ENCODE results near the gene ZBTB4. TPM values are rescaled to one million over a fixed set of nuclear protein-coding genes. Genes with fewer than 3 reads are reported as not detected.
A peak's percentile ranks its signal among the peaks of the same experiment; 100 is the strongest.

ZBTB4 gene
- total RNA-seq, 1 experiment from 2014 or later = 15.5 TPM

DNA sequence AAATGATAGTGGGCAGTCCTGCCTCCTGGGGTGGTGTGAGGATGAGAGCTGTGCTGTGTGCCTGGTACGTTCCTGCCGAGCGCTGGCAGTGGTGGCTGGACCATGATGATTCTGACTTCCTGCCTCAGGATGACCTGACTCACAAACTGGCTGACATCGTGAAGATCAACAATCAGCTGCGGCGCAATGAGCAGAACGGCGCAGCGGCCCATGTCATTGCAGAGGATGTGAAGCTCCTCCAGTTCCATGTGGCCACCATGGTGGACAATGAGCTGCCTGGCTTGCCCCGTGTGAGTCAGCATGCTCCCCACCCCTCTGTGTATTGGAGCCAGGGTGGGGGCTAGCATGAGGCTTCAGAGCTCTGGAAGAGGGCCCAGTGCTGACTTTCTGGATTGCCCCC is 17.8 kb upstream of the ZBTB4 start:
- TF ChIP-seq CTCF (IDR thresholded peaks at IDR 0.05; ENCODE audit: insufficient read depth in 1 of 2, low read depth in 1 of 2, low read length in 1 of 2, severe bottlenecking in 1 of 2, unreplicated experiment in 1 of 2) = no peak
- no peak for DNase-seq
- Mint-ChIP-seq H3K9me3 (ENCODE audit: unreplicated experiment) (no peaks in the 10 kb centered on the region), H3K36me3 (ENCODE audit: insufficient read depth, unreplicated experiment) (peaks cover 67% of the 10 kb centered on the region), H3K27ac (ENCODE audit: unreplicated experiment) (peak overlapping the region; percentile 50), H3K4me3 (ENCODE audit: unreplicated experiment) (no peak overlapping the region), H3K27me3 (ENCODE audit: insufficient read depth, unreplicated experiment) (no peaks in the 10 kb centered on the region), H3K4me1 (ENCODE audit: low read depth, unreplicated experiment) (no peaks in the 10 kb centered on the region)
- no peak overlapping the region for H3K4me3 ChIP-seq (ENCODE audit: low read depth, low read length)
- no peaks in the 10 kb centered on the region for H3K27me3 ChIP-seq (replicated peaks; ENCODE audit: control insufficient read depth, insufficient read depth, low read length)
- ChIA-PET POLR2A (no interaction called here), CTCF (no interaction called here)
- no peaks in the 10 kb centered on the region for H3K9me3 ChIP-seq
- H3K36me3 ChIP-seq (ENCODE audit: control insufficient read depth, insufficient read depth, low read length) = no peaks in the 10 kb centered on the region; the same call in none of the 2 replicates
- H3K4me1 ChIP-seq = no peaks in the 10 kb centered on the region
- BruUV-seq (replicated peaks) = no TSS peak
- intact Hi-C loops (cut with micrococcal nuclease; ENCODE audit: unreplicated experiment) = no loop called here

DNA sequence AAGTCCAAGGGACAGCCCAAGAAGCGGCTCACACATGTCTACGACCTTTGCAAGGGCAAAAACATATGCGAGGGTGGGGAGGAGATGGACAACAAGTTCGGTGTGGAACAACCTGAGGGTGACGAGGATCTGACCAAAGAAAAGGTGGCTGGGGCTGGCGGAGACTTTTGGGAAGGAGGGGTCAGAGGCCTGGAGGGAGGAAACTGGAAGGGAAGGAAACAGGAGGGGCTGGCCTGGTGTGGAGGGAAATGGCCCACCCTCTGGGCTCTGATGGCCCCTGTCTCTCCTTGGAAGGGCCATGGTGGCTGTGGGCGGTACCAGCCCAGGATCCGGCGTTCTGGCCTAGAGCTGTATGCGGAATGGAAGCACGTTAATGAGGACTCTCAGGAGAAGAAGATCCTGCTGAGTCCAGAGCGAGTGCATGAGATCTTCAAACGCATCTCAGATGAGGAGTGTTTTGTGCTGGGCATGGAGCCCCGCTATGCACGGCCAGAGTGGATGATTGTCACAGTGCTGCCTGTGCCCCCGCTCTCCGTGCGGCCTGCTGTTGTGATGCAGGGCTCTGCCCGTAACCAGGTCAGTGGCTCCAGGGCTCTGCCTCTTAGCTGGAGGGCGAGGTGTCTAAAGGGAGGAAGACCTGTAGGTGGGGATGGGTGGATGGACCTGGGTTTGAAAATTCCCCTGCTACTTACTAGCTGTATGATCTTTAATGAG is 17.2 kb upstream of the ZBTB4 start:
- intact Hi-C loops (cut with micrococcal nuclease; ENCODE audit: unreplicated experiment) = no loop called here
- Histone ChIP-seq H3K9me3 (no peaks in the 10 kb centered on the region), H3K36me3 (ENCODE audit: control insufficient read depth, insufficient read depth, low read length) (no peaks in the 10 kb centered on the region; the same call in 1 of the 2 replicates), H3K4me1 (no peaks in the 10 kb centered on the region), H3K27me3 (replicated peaks; ENCODE audit: control insufficient read depth, insufficient read depth, low read length) (no peaks in the 10 kb centered on the region), H3K4me3 (ENCODE audit: low read depth, low read length) (no peak overlapping the region)
- Mint-ChIP-seq H3K4me3 (ENCODE audit: unreplicated experiment) (no peak overlapping the region), H3K27ac (ENCODE audit: unreplicated experiment) (peak overlapping the region; percentile 50), H3K36me3 (ENCODE audit: insufficient read depth, unreplicated experiment) (peaks cover 71% of the 10 kb centered on the region), H3K27me3 (ENCODE audit: insufficient read depth, unreplicated experiment) (no peaks in the 10 kb centered on the region), H3K4me1 (ENCODE audit: low read depth, unreplicated experiment) (peaks cover 4% of the 10 kb centered on the region), H3K9me3 (ENCODE audit: unreplicated experiment) (no peaks in the 10 kb centered on the region)
- no peak for TF ChIP-seq CTCF (IDR thresholded peaks at IDR 0.05; ENCODE audit: insufficient read depth in 1 of 2, low read depth in 1 of 2, low read length in 1 of 2, severe bottlenecking in 1 of 2, unreplicated experiment in 1 of 2)
- CTCF ChIA-PET = no interaction called here
- POLR2A ChIA-PET = no interaction called here
- TSS peak; percentile 13 for BruUV-seq (replicated peaks)
- DNase-seq = no peak

DNA sequence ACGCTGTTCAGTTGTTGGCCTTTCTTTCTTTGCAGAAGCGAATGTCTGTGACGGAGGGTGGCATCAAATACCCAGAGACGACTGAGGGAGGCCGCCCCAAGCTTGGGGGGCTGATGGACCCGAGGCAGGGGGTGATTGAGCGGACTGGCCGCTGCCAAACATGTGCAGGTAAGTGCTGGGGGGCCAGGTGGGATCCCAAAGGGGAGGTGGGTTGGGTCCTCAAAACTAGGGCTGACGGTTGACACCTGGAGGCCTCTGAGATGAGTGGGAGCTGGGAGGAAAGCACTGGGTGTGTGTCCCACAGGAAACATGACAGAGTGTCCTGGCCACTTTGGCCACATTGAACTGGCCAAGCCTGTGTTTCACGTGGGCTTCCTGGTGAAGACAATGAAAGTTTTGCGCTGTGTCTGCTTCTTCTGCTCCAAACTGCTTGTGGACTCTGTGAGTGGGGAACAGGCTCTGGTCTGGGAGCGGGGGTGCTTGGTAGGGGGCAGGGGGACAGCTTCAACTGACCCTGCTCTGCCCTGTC is 16.5 kb upstream of the ZBTB4 start:
- POLR2A ChIA-PET = no interaction called here
- no peaks in the 10 kb centered on the region for H3K27me3 Mint-ChIP-seq (ENCODE audit: insufficient read depth, unreplicated experiment)
- H3K36me3 ChIP-seq (ENCODE audit: control insufficient read depth, insufficient read depth, low read length) = no peaks in the 10 kb centered on the region; the same call in 1 of the 2 replicates

More for the DNA sequence above, 16.5 kb upstream of the ZBTB4 start:
- Mint-ChIP-seq H3K4me1 (ENCODE audit: low read depth, unreplicated experiment) (peaks cover 10% of the 10 kb centered on the region), H3K9me3 (ENCODE audit: unreplicated experiment) (no peaks in the 10 kb centered on the region), H3K27ac (ENCODE audit: unreplicated experiment) (no peak overlapping the region), H3K4me3 (ENCODE audit: unreplicated experiment) (no peak overlapping the region), H3K36me3 (ENCODE audit: insufficient read depth, unreplicated experiment) (peaks cover 68% of the 10 kb centered on the region)
- intact Hi-C loops (cut with micrococcal nuclease; ENCODE audit: unreplicated experiment) = no loop called here
- no peaks in the 10 kb centered on the region for H3K9me3 ChIP-seq
- H3K4me1 ChIP-seq = no peaks in the 10 kb centered on the region
- BruUV-seq (replicated peaks) = no TSS peak
- TF ChIP-seq CTCF (IDR thresholded peaks at IDR 0.05; ENCODE audit: insufficient read depth in 1 of 2, low read depth in 1 of 2, low read length in 1 of 2, severe bottlenecking in 1 of 2, unreplicated experiment in 1 of 2) = no peak
- H3K4me3 ChIP-seq (ENCODE audit: low read depth, low read length) = no peak overlapping the region
- no peaks in the 10 kb centered on the region for H3K27me3 ChIP-seq (replicated peaks; ENCODE audit: control insufficient read depth, insufficient read depth, low read length)
- CTCF ChIA-PET = no interaction called here
- DNase-seq = no peak
